PC-9 (cell line): Measurements from ENCODE around the gene ESR1. TPM values are rescaled to one million over a fixed set of nuclear protein-coding genes. Genes with fewer than 3 reads are reported as not detected.
"Not testable (repeated sequence)": the region's sequence is repeated elsewhere in the genome, so short reads cannot be mapped to it uniquely, and the experiment has no call there.

Source experiments
- BruUV-seq: library from RNA; stranded (reverse); fragments of 400-500 nt; replicated peaks from 2 replicates; lab custom pipeline; 2021; lab: Mats Ljungman, UMichigan
- CTCF ChIA-PET: fragments of 300-600 bp; sonication (Branson Sonifier 250); formaldehyde crosslinking; loops from one replicate; lab custom pipeline; 2022; ENCODE audit warnings: antibody characterized with exemption; lab: Charles Lee
- POLR2A ChIA-PET: fragments of 300-600 bp; sonication (Branson Sonifier 250); formaldehyde crosslinking; loops from one replicate; lab custom pipeline; 2022; ENCODE audit warnings: antibody characterized with exemption; ENCODE audit not compliant: unreplicated experiment; lab: Charles Lee
- DNase-seq, 2 experiments: peaks; one replicate each; pipeline versions ENCODE4 v3.0.0 to v3.0.0-alpha.2; 2015 to 2022; ENCODE audit warnings: mixed read lengths in 1 of 2
- H2AFZ ChIP-seq: fragments of 200-600 bp; sonication (generic); 2 replicates; pipeline ENCODE4 v1.8.1; 2017; ENCODE audit warnings: antibody characterized with exemption
- H3F3A ChIP-seq: fragments of 200-600 bp; sonication (generic); 2 replicates; pipeline ENCODE4 v1.8.1; 2017; ENCODE audit warnings: antibody characterized with exemption, mild to moderate bottlenecking, low read depth; ENCODE audit not compliant: insufficient read depth
- H3K27ac ChIP-seq: fragments of 200-600 bp; sonication (generic); 2 replicates; pipeline ENCODE4 v1.6.1; 2016; ENCODE audit warnings: mixed run types
- H3K27me3 ChIP-seq: fragments of 200-600 bp; sonication (generic); 2 replicates; pipeline ENCODE4 v1.6.1; 2016; ENCODE audit warnings: low read depth, mixed run types; ENCODE audit not compliant: insufficient read depth
- H3K36me3 ChIP-seq: fragments of 200-600 bp; sonication (generic); 2 replicates; pipeline ENCODE4 v1.6.1; 2016; ENCODE audit warnings: low read depth, mixed run types
- H3K4me1 ChIP-seq: fragments of 200-600 bp; sonication (generic); replicated peaks from 2 replicates; pipeline ENCODE4 v1.6.1; 2016; ENCODE audit warnings: mixed run types; ENCODE audit not compliant: insufficient read depth
- H3K4me2 ChIP-seq: fragments of 200-600 bp; sonication (generic); 2 replicates; pipeline ENCODE4 v1.6.1; 2017; ENCODE audit warnings: mixed run types
- H3K4me3 ChIP-seq: fragments of 200-600 bp; sonication (generic); 2 replicates; pipeline ENCODE4 v1.6.1; 2016; ENCODE audit warnings: mixed run types
- H3K79me2 ChIP-seq: fragments of 200-600 bp; sonication (generic); 2 replicates; pipeline ENCODE4 v1.6.1; 2017; ENCODE audit warnings: low read depth, mixed run types
- H3K9me2 ChIP-seq: fragments of 200-600 bp; sonication (generic); 2 replicates; pipeline ENCODE4 v1.8.1; 2017; ENCODE audit warnings: mild to moderate bottlenecking; ENCODE audit not compliant: insufficient read depth
- H3K9me3 ChIP-seq: fragments of 200-600 bp; sonication (generic); 2 replicates; pipeline ENCODE4 v1.8.1; 2016; ENCODE audit warnings: low read depth; ENCODE audit not compliant: insufficient read depth
- H4K20me1 ChIP-seq: fragments of 200-600 bp; sonication (generic); 2 replicates; pipeline ENCODE4 v1.8.1; 2017; ENCODE audit not compliant: insufficient read depth
- CTCF ChIP-seq: fragments of 200-600 bp; sonication (generic); conservative IDR thresholded peaks from 2 replicates; pipeline ENCODE4 v1.6.1; 2017; ENCODE audit warnings: mixed run types, antibody characterized with exemption, mild to moderate bottlenecking, moderate library complexity
- EZH2 ChIP-seq: fragments of 200-600 bp; sonication (generic); IDR thresholded peaks from 2 replicates; pipeline ENCODE4 v1.8.0; 2017; ENCODE audit warnings: antibody characterized with exemption, low read depth
- intact Hi-C: fragments of 100-400 bp; cut with micrococcal nuclease; formaldehyde crosslinking; loops from one replicate; pipeline ENCODE4 v1.10.0; 2022; ENCODE audit not compliant: unreplicated experiment
- total RNA-seq: library from RNA; stranded (reverse); gene quantifications from 2 replicates; pipeline ENCODE4 v1.2.3, GENCODE V29; 2021

ESR1 gene
- total RNA-seq, 1 experiment from 2014 or later, result 1.5 TPM

- BruUV-seq, result no TSS peak
- H3K79me2 ChIP-seq, result no peaks in the 10 kb centered on the region
- ChIA-PET CTCF (no interaction called here), POLR2A (no interaction called here)
- no peaks in the 10 kb centered on the region for H3K27me3 ChIP-seq
- no peaks in the 10 kb centered on the region for H3K4me1 ChIP-seq
- no peak overlapping the region for H2AFZ ChIP-seq
- no peaks in the 10 kb centered on the region for H3K9me2 ChIP-seq
- H3K4me3 ChIP-seq, result no peak overlapping the region
- no peak overlapping the region for H3K4me2 ChIP-seq
- no peaks in the 10 kb centered on the region for H3F3A ChIP-seq
- DNase-seq, result no peak
- 0 out of 2 replicates have a peak, but pooled peaks cover 3% of the 10 kb centered on the region for H3K9me3 ChIP-seq
- H4K20me1 ChIP-seq, result no peaks in the 10 kb centered on the region
- intact Hi-C loops, result no loop called here
- TF ChIP-seq EZH2 (no peak), CTCF (no peak)
- no peak overlapping the region for H3K27ac ChIP-seq
- H3K36me3 ChIP-seq, result no peaks in the 10 kb centered on the region
Measured at GRCh38 chr6:151963001-151963400, 155.5 kb downstream of the ESR1 start.

- H3K27me3 ChIP-seq, POLR2A ChIA-PET, H3K4me2 ChIP-seq, H3F3A ChIP-seq, DNase-seq, H3K4me3 ChIP-seq, intact Hi-C loops, H3K4me1 ChIP-seq, H3K79me2 ChIP-seq, H3K36me3 ChIP-seq, BruUV-seq, H3K27ac ChIP-seq, H4K20me1 ChIP-seq, H3K9me3 ChIP-seq, H3K9me2 ChIP-seq, H2AFZ ChIP-seq, CTCF ChIA-PET: not testable (repeated sequence)
Measured at GRCh38 chr6:151964412-151964811, 156.9 kb downstream of the ESR1 start.

GRCh38 chr6:151974061-151974617 lies 166.7 kb downstream of the ESR1 start:
- CTCF ChIA-PET, result no interaction called here
- no peak for TF ChIP-seq CTCF
- TF ChIP-seq EZH2, result no peak
- Histone ChIP-seq H2AFZ (no peak overlapping the region), H3K9me3 (no peaks in the 10 kb centered on the region), H3K4me2 (no peak overlapping the region), H3K9me2 (no peaks in the 10 kb centered on the region), H4K20me1 (no peaks in the 10 kb centered on the region), H3K27me3 (no peaks in the 10 kb centered on the region), H3K36me3 (no peaks in the 10 kb centered on the region), H3K4me1 (no peaks in the 10 kb centered on the region), H3F3A (no peaks in the 10 kb centered on the region), H3K4me3 (no peak overlapping the region), H3K79me2 (no peaks in the 10 kb centered on the region), H3K27ac (no peak overlapping the region)
- BruUV-seq, result no TSS peak
- DNase-seq, result no peak
- intact Hi-C loops, result no loop called here
- POLR2A ChIA-PET, result no interaction called here

- POLR2A ChIA-PET, result no interaction called here
- BruUV-seq, result no TSS peak
- H3K4me2 ChIP-seq, result no peak overlapping the region
Measured at GRCh38 chr6:151975795-151976194, 168.3 kb downstream of the ESR1 start.

GRCh38 chr6:151988199-151988598 lies 180.7 kb downstream of the ESR1 start:
- H3K27ac ChIP-seq, POLR2A ChIA-PET, H2AFZ ChIP-seq, H3K36me3 ChIP-seq, BruUV-seq, H3F3A ChIP-seq, H3K9me3 ChIP-seq, CTCF ChIA-PET, DNase-seq, H3K27me3 ChIP-seq, H3K4me3 ChIP-seq, H3K79me2 ChIP-seq, H4K20me1 ChIP-seq, H3K4me1 ChIP-seq, H3K4me2 ChIP-seq, intact Hi-C loops, H3K9me2 ChIP-seq: not testable (repeated sequence)

More at GRCh38 chr6:151975795-151976194, 168.3 kb downstream of the ESR1 start:
- Histone ChIP-seq H3K79me2 (no peaks in the 10 kb centered on the region), H3K27me3 (no peaks in the 10 kb centered on the region), H3K4me1 (no peaks in the 10 kb centered on the region), H3F3A (no peaks in the 10 kb centered on the region), H3K4me3 (no peak overlapping the region), H4K20me1 (no peaks in the 10 kb centered on the region), H3K9me3 (no peaks in the 10 kb centered on the region), H3K27ac (no peak overlapping the region), H3K36me3 (no peaks in the 10 kb centered on the region), H2AFZ (no peak overlapping the region), H3K9me2 (no peaks in the 10 kb centered on the region)
- TF ChIP-seq EZH2, result no peak
- TF ChIP-seq CTCF, result no peak
- CTCF ChIA-PET, result no interaction called here
- DNase-seq, result no peak
- intact Hi-C loops, result no loop called here
